ENCODE measurements around the gene PIEZO2. TPM values are rescaled to one million over a fixed set of nuclear protein-coding genes. Genes with fewer than 3 reads are reported as not detected.

PIEZO2 gene
- total and polyA plus RNA-seq, 2 of the 8 experiments (the other 6 are each of a cell fraction or from before 2014, with no cell fraction given), result 4.7 to 16.5 TPM

GRCh38 chr18:10805587-10806118, 343.7 kb downstream of the PIEZO2 start:
- 82% methylated on average over 3 of the region's 3 CpGs; no CpG with 5 or more reads in 1 of the 2 experiments for WGBS, 2 experiments (ENCODE audit: extremely low coverage in 1 of 2, insufficient coverage in 1 of 2, insufficient read length in 1 of 2, insufficient replicate concordance in 2 of 2, low coverage in 1 of 2, low lambda C conversion rate in 2 of 2, missing lambda C conversion rate in 1 of 2)
- CTCF ChIA-PET (ENCODE audit: partially characterized antibody), result interaction anchor here (1.0 to 1.3 kb wide), 3 partner anchors 10 to 20 kb away, joined by 3 read pairs; no protein-coding TSS in a partner anchor
- no peaks in the 10 kb centered on the region for H4K20me1 ChIP-seq (replicated peaks in 1 of 2; ENCODE audit: control insufficient read depth in 1 of 2, insufficient read depth in 2 of 2, low read length in 2 of 2)
- no peak for TF ChIP-seq BRCA1 (IDR thresholded peaks at IDR 0.05; ENCODE audit: low read depth, low read length)
- TF ChIP-seq RAD21 (IDR thresholded peaks at IDR 0.05 in 1 of 2, conservative IDR thresholded peaks at IDR 0.05 in 1 of 2; ENCODE audit: low read depth in 2 of 2, low read length in 2 of 2), result no peak
- TF ChIP-seq TCF12 (IDR thresholded peaks at IDR 0.05; ENCODE audit: low read depth, low read length), result no peak
- no peak for TF ChIP-seq BACH1 (IDR thresholded peaks at IDR 0.05; ENCODE audit: low read length)
- no peak for TF ChIP-seq CHD1 (IDR thresholded peaks at IDR 0.05; ENCODE audit: low read depth, low read length)
- no peak for TF ChIP-seq YY1 (IDR thresholded peaks at IDR 0.05; ENCODE audit: low read depth, low read length)
- TF ChIP-seq MAX (IDR thresholded peaks at IDR 0.05), result no peak

More at GRCh38 chr18:10805587-10806118, 343.7 kb downstream of the PIEZO2 start:
- no peak overlapping the region for H2BK20ac ChIP-seq (ENCODE audit: low read length)
- H3K36me3 ChIP-seq (ENCODE audit: control insufficient read depth in 2 of 4, insufficient read depth in 4 of 4, low read length in 3 of 4), result no peaks in the 10 kb centered on the region
- H4K5ac ChIP-seq (ENCODE audit: insufficient read length, low read depth, low read length), result no peak overlapping the region
- H3K79me1 ChIP-seq (ENCODE audit: low read depth, low read length), result no peaks in the 10 kb centered on the region
- no peak overlapping the region for H2BK12ac ChIP-seq (ENCODE audit: low read depth, low read length)
- H2BK5ac ChIP-seq (ENCODE audit: low read depth, low read length), result no peak overlapping the region
- H3K18ac ChIP-seq (ENCODE audit: extremely low read depth, low read length), result no peak overlapping the region
- H2AFZ ChIP-seq (ENCODE audit: low read length), result no peak overlapping the region
- no peak overlapping the region for H3K14ac ChIP-seq (ENCODE audit: insufficient read length)
- no peak overlapping the region for H2BK15ac ChIP-seq (ENCODE audit: low read length)
- H3K56ac ChIP-seq (replicated peaks; ENCODE audit: insufficient read length, low read depth, low read length), result no peak overlapping the region
- no peaks in the 10 kb centered on the region for H3K79me2 ChIP-seq (ENCODE audit: control insufficient read depth in 1 of 2, insufficient read depth in 2 of 2, low read length in 2 of 2)
- no peaks in the 10 kb centered on the region for H3K9me3 ChIP-seq (ENCODE audit: insufficient read depth in 2 of 2, low read depth in 1 of 2, low read length in 1 of 2)
- H4K8ac ChIP-seq (ENCODE audit: extremely low read depth, insufficient read depth, low read length), result no peak overlapping the region
- no peak overlapping the region for H3K4me2 ChIP-seq (ENCODE audit: insufficient read depth in 1 of 2, low read depth in 2 of 2, low read length in 2 of 2)
- no peak for FAIRE-seq
- H3K4me3 ChIP-seq (ENCODE audit: extremely low read depth in 1 of 4, insufficient read depth in 2 of 4, low read depth in 3 of 4, low read length in 4 of 4), result no peak overlapping the region
- H3K27ac ChIP-seq (ENCODE audit: low read depth, low read length), result no peak overlapping the region
- no peak overlapping the region for H4K91ac ChIP-seq (replicated peaks; ENCODE audit: insufficient read length, low read length)
- no peak overlapping the region for H2AK5ac ChIP-seq (ENCODE audit: low read depth, low read length)
- H3K23me2 ChIP-seq (ENCODE audit: low read depth, low read length), result no peaks in the 10 kb centered on the region
- H3K4ac ChIP-seq (replicated peaks; ENCODE audit: insufficient read length, low read depth, low read length), result no peak overlapping the region
- H2BK120ac ChIP-seq (replicated peaks; ENCODE audit: low read depth, low read length), result no peak overlapping the region
- DNase-seq (ENCODE audit: low read depth in 1 of 2, low spot score in 2 of 2), result no peak
- no peak overlapping the region for H3K23ac ChIP-seq (ENCODE audit: insufficient read length)
- no peaks in the 10 kb centered on the region for H3K27me3 ChIP-seq (replicated peaks in 1 of 4; ENCODE audit: control insufficient read depth in 3 of 4, extremely low read depth in 1 of 4, insufficient read depth in 3 of 4, low read length in 3 of 4)
- H3K4me1 ChIP-seq (replicated peaks in 1 of 4; ENCODE audit: control insufficient read depth in 3 of 4, insufficient read depth in 4 of 4, low read length in 3 of 4), result no peaks in the 10 kb centered on the region
- POLR2A ChIA-PET (ENCODE audit: partially characterized antibody), result no interaction called here
- no peak overlapping the region for H3K9ac ChIP-seq (replicated peaks in 1 of 4; ENCODE audit: extremely low read depth in 1 of 4, low read depth in 3 of 4, low read length in 3 of 4)
